SK-N-SH (cell line): ENCODE data around the gene FLVCR1.

Experiments used
- CHD2 ChIP-seq: fragments of 150-350 bp; IDR thresholded peaks from 2 replicates; pipeline ENCODE4 v1.6.1; 2018; ENCODE audit warnings: low read length; ENCODE audit not compliant: partially characterized antibody
- TF ChIP-seq, protein P1 (sequence below): fragments of 200-600 bp; sonication (generic); IDR thresholded peaks from 2 replicates; pipeline ENCODE4 v1.6.1; 2017; ENCODE audit warnings: antibody characterized with exemption, mild to moderate bottlenecking, moderate library complexity
- TF ChIP-seq, protein P2 (sequence below): IDR thresholded peaks from 2 replicates; pipeline ENCODE4 v1.6.1; 2012; ENCODE audit warnings: mild to moderate bottlenecking, low read depth, low read length, moderate library complexity

GRCh38 chr1:212926372-212926771 lies 68.3 kb downstream of the FLVCR1 start:
- TF ChIP-seq, protein P1, sequence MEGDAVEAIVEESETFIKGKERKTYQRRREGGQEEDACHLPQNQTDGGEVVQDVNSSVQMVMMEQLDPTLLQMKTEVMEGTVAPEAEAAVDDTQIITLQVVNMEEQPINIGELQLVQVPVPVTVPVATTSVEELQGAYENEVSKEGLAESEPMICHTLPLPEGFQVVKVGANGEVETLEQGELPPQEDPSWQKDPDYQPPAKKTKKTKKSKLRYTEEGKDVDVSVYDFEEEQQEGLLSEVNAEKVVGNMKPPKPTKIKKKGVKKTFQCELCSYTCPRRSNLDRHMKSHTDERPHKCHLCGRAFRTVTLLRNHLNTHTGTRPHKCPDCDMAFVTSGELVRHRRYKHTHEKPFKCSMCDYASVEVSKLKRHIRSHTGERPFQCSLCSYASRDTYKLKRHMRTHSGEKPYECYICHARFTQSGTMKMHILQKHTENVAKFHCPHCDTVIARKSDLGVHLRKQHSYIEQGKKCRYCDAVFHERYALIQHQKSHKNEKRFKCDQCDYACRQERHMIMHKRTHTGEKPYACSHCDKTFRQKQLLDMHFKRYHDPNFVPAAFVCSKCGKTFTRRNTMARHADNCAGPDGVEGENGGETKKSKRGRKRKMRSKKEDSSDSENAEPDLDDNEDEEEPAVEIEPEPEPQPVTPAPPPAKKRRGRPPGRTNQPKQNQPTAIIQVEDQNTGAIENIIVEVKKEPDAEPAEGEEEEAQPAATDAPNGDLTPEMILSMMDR, result no peak
- no peak for TF ChIP-seq CHD2
- TF ChIP-seq, protein P2, sequence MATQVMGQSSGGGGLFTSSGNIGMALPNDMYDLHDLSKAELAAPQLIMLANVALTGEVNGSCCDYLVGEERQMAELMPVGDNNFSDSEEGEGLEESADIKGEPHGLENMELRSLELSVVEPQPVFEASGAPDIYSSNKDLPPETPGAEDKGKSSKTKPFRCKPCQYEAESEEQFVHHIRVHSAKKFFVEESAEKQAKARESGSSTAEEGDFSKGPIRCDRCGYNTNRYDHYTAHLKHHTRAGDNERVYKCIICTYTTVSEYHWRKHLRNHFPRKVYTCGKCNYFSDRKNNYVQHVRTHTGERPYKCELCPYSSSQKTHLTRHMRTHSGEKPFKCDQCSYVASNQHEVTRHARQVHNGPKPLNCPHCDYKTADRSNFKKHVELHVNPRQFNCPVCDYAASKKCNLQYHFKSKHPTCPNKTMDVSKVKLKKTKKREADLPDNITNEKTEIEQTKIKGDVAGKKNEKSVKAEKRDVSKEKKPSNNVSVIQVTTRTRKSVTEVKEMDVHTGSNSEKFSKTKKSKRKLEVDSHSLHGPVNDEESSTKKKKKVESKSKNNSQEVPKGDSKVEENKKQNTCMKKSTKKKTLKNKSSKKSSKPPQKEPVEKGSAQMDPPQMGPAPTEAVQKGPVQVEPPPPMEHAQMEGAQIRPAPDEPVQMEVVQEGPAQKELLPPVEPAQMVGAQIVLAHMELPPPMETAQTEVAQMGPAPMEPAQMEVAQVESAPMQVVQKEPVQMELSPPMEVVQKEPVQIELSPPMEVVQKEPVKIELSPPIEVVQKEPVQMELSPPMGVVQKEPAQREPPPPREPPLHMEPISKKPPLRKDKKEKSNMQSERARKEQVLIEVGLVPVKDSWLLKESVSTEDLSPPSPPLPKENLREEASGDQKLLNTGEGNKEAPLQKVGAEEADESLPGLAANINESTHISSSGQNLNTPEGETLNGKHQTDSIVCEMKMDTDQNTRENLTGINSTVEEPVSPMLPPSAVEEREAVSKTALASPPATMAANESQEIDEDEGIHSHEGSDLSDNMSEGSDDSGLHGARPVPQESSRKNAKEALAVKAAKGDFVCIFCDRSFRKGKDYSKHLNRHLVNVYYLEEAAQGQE, result no peak
